HepG2 (cell line): ENCODE measurements around the gene RASSF4. TPM values are rescaled to one million over a fixed set of nuclear protein-coding genes. Genes with fewer than 3 reads are reported as not detected.

Source experiments
- ATAC-seq: fragments of 200-7000 bp; cut with Tn5 transposase; 3 replicates; pipeline ENCODE4 v1.9.1; 2020; ENCODE audit warnings: mild to moderate bottlenecking, moderate library complexity
- BruUV-seq: library from RNA; stranded (reverse); fragments of 400-500 nt; replicated peaks from 2 replicates; lab custom pipeline; 2021; lab: Mats Ljungman, UMichigan
- CTCF ChIA-PET: fragments of 300-600 bp; formaldehyde crosslinking; extraction: SDS; loops from one replicate; lab custom pipeline; 2021; ENCODE audit warnings: low total read pairs, inconsistent platforms, low intra/inter-chr PET ratio; lab: Yijun Ruan, JAX
- POLR2A ChIA-PET: fragments of 350-600 bp; sonication (Branson Sonifier 250); formaldehyde crosslinking; loops from one replicate; lab custom pipeline; 2020; ENCODE audit warnings: antibody characterized with exemption, inconsistent platforms; lab: Yijun Ruan, JAX
- DNase-seq: peaks from one replicate; pipeline ENCODE4 v3.0.0-alpha.2; 2015; ENCODE audit warnings: low spot score
- FAIRE-seq: peaks from 3 replicates; lab custom pipeline; 2011; peaks lifted over from hg19 to GRCh38; lab: Jason Lieb, UNC
- H2AFZ ChIP-seq: one replicate; pipeline ENCODE4 v1.6.1; 2011; ENCODE audit warnings: low read length, inconsistent platforms
- H3K27ac ChIP-seq: fragments of 300-600 bp; 3 replicates; pipeline ENCODE4 v1.8.0; 2011; ENCODE audit warnings: mixed run types, mild to moderate bottlenecking, mixed read lengths, low read length, inconsistent platforms; ENCODE audit not compliant: insufficient read depth; ENCODE audit errors: extremely low read length
- H3K27me3 ChIP-seq, 2 experiments: fragments of 200-600 bp in 1 of 2; 2 replicates in 1 of 2; 3 replicates in 1 of 2; pipeline versions ENCODE4 v1.6.0 to v1.8.0; 2011; ENCODE audit warnings: low read length in 2 of 2, mild to moderate bottlenecking in 2 of 2, moderate library complexity in 2 of 2, inconsistent platforms in 1 of 2; ENCODE audit not compliant: insufficient read depth in 2 of 2, control insufficient read depth in 1 of 2
- H3K36me3 ChIP-seq, 2 experiments: fragments of 200-600 bp in 1 of 2; replicated peaks in 1 of 2; 2 replicates in 1 of 2; 3 replicates in 1 of 2; pipeline versions ENCODE4 v1.5.1 to v1.8.0; 2011; ENCODE audit warnings: low read length in 2 of 2, inconsistent platforms in 1 of 2; ENCODE audit not compliant: insufficient read depth in 2 of 2, control insufficient read depth in 1 of 2
- H3K4me1 ChIP-seq: 2 replicates; pipeline ENCODE4 v1.5.1; 2012; ENCODE audit warnings: low read length, inconsistent platforms; ENCODE audit not compliant: insufficient read depth
- H3K4me2 ChIP-seq: 2 replicates; pipeline ENCODE4 v1.6.0; 2011; ENCODE audit warnings: low read depth, low read length, inconsistent platforms
- H3K4me3 ChIP-seq, 3 experiments: fragments of 200-600 bp in 1 of 3; sonication (generic), shearing (Covaris generic) in 1 of 3; replicated peaks in 1 of 3; 2 replicates each; pipeline ENCODE4 v1.5.1; 2011 to 2016; ENCODE audit warnings: low read length in 3 of 3, inconsistent platforms in 2 of 3, low read depth in 2 of 3, mild to moderate bottlenecking in 2 of 3, control low read depth in 1 of 3, mixed read lengths in 1 of 3; ENCODE audit not compliant: insufficient read depth in 1 of 3
- H3K79me2 ChIP-seq: one replicate; pipeline ENCODE4 v1.6.1; 2011; ENCODE audit warnings: low read length, inconsistent platforms; ENCODE audit not compliant: insufficient read depth
- H3K9ac ChIP-seq: 2 replicates; pipeline ENCODE4 v1.6.0; 2011; ENCODE audit warnings: mild to moderate bottlenecking, low read depth, low read length, inconsistent platforms; ENCODE audit not compliant: insufficient read depth
- H3K9me3 ChIP-seq: 2 replicates; pipeline ENCODE4 v1.5.1; 2012; ENCODE audit warnings: mild to moderate bottlenecking, low read length
- H4K20me1 ChIP-seq: 2 replicates; pipeline ENCODE4 v1.6.0; 2011; ENCODE audit warnings: inconsistent platforms, mild to moderate bottlenecking, low read length, moderate library complexity; ENCODE audit not compliant: insufficient read depth
- HMG20A ChIP-seq: IDR thresholded peaks from 2 replicates; pipeline ENCODE4 v1.6.1; 2016; ENCODE audit warnings: borderline replicate concordance
- KDM5A ChIP-seq: fragments of 200-600 bp; sonication (generic); IDR thresholded peaks from 2 replicates; pipeline ENCODE4 v1.7.0; 2018; ENCODE audit warnings: antibody characterized with exemption, mild to moderate bottlenecking, low read length, borderline replicate concordance
- PHF21A ChIP-seq: sonication (generic); formaldehyde crosslinking; IDR thresholded peaks from 2 replicates; pipeline ENCODE4 v1.5.0; 2020; ENCODE audit warnings: mild to moderate bottlenecking, missing genetic modification reagents
- POLR2A ChIP-seq, 2 experiments: IDR thresholded peaks; 2 replicates each; pipeline ENCODE4 v1.6.1; 2011; ENCODE audit warnings: low read depth in 2 of 2, low read length in 2 of 2, mild to moderate bottlenecking in 1 of 2, moderate library complexity in 1 of 2; ENCODE audit not compliant: insufficient read depth in 1 of 2
- ZNF331 ChIP-seq: sonication (generic); formaldehyde crosslinking; IDR thresholded peaks from 2 replicates; pipeline ENCODE4 v1.4.0; 2020; ENCODE audit warnings: missing genetic modification reagents
- ZNF460 ChIP-seq: sonication (generic); formaldehyde crosslinking; IDR thresholded peaks from 2 replicates; pipeline ENCODE4 v1.5.1; 2020; ENCODE audit warnings: missing genetic modification reagents, mild to moderate bottlenecking, borderline replicate concordance
- ZNF781 ChIP-seq: sonication (generic); formaldehyde crosslinking; IDR thresholded peaks from 2 replicates; pipeline ENCODE4 v1.5.1; 2020; ENCODE audit warnings: borderline replicate concordance, mild to moderate bottlenecking, missing genetic modification reagents; ENCODE audit errors: not compliant biosample characterization
- WGBS: methylation state at CpG from one replicate; pipeline ENCODE4 v1.1.6; 2017; ENCODE audit warnings: low lambda C conversion rate; 5-methylcytosine and 5-hydroxymethylcytosine counted together
- in situ Hi-C: cut with HindIII; loops from 2 replicates; pipeline ENCODE4 v1.10.0; 2017; ENCODE audit warnings: low pct_unique_long_range_greater_than_20kb; ENCODE audit not compliant: extremely low pct_ligation_motif_present
- intact Hi-C: fragments of 100-400 bp; cut with micrococcal nuclease; formaldehyde crosslinking; loops from one replicate; pipeline ENCODE4 v1.10.0; 2022; ENCODE audit not compliant: unreplicated experiment
- polyA plus RNA-seq, 8 experiments: library from polyadenylated mRNA; depleted of rRNA in 3 of 8; stranded (reverse) in 7 of 8; unstranded in 1 of 8; fragments of >200 nt; fragmentation: Illumina TruSeq in 4 of 8; extraction: Trizol in 4 of 8; gene quantifications; 2 replicates each; pipeline versions ENCODE4 v1.2.1 to v1.2.3, GENCODE V29; 2011 to 2016; ENCODE audit warnings: low read depth in 4 of 8, missing spikeins in 1 of 8, mixed read lengths in 1 of 8; ENCODE audit not compliant: insufficient read depth in 1 of 8
- total RNA-seq, 5 experiments: library from RNA; depleted of rRNA; stranded (reverse); fragments of >200 nt; fragmentation: Illumina TruSeq; extraction: Trizol; gene quantifications; 2 replicates each; pipeline ENCODE4 v1.2.3, GENCODE V29; 2016; ENCODE audit warnings: low read depth in 1 of 5
- TF ChIP-seq, protein P1 (sequence below): sonication (generic); formaldehyde crosslinking; IDR thresholded peaks from 2 replicates; pipeline ENCODE4 v1.5.0; 2020; ENCODE audit warnings: mild to moderate bottlenecking, missing genetic modification reagents
- TF ChIP-seq, protein P2 (sequence below): sonication (generic); formaldehyde crosslinking; conservative IDR thresholded peaks from 2 replicates; pipeline ENCODE4 v1.4.0; 2020; ENCODE audit warnings: mild to moderate bottlenecking, missing genetic modification reagents, moderate library complexity
- TF ChIP-seq, protein P3 (sequence below): sonication (generic); formaldehyde crosslinking; IDR thresholded peaks from 2 replicates; pipeline ENCODE4 v1.4.0; 2020; ENCODE audit warnings: missing genetic modification reagents, borderline replicate concordance

RASSF4 gene
- total and polyA plus RNA-seq, 2 of the 13 experiments (the other 11 are each of a cell fraction or from before 2014, with no cell fraction given), result 34.0 to 51.7 TPM

DNA sequence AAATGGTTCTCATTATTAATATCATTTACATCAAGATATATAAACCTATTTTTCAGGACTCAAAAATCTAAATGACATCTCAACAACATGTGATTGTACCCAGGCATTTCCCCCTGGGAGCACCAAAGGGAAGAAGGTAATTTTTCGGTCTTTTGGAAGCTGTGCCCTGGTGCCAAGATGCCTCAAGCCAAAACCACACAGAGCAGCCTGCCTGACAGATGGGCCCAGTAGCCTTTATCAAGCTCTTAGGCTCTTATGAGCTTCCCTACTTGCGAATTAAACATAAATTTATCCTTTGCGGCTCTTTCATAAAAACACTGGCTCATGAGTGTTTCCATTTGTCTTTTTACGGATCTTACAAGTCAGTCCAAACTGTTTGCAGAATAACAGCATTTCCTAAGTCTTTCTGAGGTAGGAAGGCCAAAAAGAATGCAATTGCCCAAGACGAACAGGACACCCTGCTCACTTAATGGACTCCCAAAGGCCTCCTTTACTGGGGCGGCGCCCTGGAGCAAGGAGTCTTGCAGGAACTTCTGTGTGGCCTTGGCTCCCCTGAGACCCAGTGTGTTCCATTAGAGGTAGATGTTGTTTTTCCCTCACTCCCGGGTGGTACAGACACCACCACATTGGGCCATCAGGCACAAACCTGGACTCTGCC lies 4.1 kb upstream of the RASSF4 start:
- ATAC-seq (no peak), DNase-seq (no peak), FAIRE-seq (no peak)
- peaks cover 20% of the 10 kb centered on the region for H3K79me2 ChIP-seq
- H3K9me3 ChIP-seq, result no peaks in the 10 kb centered on the region
- H3K4me3 ChIP-seq, result no peak overlapping the region
- intact Hi-C loops (no loop called here), in situ Hi-C loops (loop anchor here (25.0 kb wide), 1 partner anchor 1543 kb away; the partner anchor contains the start of gene HNRNPF)
- no peak for TF ChIP-seq POLR2A (IDR thresholded peaks at IDR 0.05; ENCODE audit: insufficient read depth in 1 of 2, low read depth in 2 of 2, low read length in 2 of 2)
- TF ChIP-seq ZNF460, result no peak
- no peak for TF ChIP-seq HMG20A
- TF ChIP-seq KDM5A, result no peak
- TF ChIP-seq, protein P1, sequence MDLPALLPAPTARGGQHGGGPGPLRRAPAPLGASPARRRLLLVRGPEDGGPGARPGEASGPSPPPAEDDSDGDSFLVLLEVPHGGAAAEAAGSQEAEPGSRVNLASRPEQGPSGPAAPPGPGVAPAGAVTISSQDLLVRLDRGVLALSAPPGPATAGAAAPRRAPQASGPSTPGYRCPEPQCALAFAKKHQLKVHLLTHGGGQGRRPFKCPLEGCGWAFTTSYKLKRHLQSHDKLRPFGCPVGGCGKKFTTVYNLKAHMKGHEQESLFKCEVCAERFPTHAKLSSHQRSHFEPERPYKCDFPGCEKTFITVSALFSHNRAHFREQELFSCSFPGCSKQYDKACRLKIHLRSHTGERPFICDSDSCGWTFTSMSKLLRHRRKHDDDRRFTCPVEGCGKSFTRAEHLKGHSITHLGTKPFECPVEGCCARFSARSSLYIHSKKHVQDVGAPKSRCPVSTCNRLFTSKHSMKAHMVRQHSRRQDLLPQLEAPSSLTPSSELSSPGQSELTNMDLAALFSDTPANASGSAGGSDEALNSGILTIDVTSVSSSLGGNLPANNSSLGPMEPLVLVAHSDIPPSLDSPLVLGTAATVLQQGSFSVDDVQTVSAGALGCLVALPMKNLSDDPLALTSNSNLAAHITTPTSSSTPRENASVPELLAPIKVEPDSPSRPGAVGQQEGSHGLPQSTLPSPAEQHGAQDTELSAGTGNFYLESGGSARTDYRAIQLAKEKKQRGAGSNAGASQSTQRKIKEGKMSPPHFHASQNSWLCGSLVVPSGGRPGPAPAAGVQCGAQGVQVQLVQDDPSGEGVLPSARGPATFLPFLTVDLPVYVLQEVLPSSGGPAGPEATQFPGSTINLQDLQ, result no peak
- TF ChIP-seq, protein P2, sequence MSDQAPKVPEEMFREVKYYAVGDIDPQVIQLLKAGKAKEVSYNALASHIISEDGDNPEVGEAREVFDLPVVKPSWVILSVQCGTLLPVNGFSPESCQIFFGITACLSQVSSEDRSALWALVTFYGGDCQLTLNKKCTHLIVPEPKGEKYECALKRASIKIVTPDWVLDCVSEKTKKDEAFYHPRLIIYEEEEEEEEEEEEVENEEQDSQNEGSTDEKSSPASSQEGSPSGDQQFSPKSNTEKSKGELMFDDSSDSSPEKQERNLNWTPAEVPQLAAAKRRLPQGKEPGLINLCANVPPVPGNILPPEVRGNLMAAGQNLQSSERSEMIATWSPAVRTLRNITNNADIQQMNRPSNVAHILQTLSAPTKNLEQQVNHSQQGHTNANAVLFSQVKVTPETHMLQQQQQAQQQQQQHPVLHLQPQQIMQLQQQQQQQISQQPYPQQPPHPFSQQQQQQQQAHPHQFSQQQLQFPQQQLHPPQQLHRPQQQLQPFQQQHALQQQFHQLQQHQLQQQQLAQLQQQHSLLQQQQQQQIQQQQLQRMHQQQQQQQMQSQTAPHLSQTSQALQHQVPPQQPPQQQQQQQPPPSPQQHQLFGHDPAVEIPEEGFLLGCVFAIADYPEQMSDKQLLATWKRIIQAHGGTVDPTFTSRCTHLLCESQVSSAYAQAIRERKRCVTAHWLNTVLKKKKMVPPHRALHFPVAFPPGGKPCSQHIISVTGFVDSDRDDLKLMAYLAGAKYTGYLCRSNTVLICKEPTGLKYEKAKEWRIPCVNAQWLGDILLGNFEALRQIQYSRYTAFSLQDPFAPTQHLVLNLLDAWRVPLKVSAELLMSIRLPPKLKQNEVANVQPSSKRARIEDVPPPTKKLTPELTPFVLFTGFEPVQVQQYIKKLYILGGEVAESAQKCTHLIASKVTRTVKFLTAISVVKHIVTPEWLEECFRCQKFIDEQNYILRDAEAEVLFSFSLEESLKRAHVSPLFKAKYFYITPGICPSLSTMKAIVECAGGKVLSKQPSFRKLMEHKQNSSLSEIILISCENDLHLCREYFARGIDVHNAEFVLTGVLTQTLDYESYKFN (CRISPR knock-in tag), result no peak
- TF ChIP-seq ZNF331 (CRISPR knock-in tag), result no peak
- TF ChIP-seq, protein P3, sequence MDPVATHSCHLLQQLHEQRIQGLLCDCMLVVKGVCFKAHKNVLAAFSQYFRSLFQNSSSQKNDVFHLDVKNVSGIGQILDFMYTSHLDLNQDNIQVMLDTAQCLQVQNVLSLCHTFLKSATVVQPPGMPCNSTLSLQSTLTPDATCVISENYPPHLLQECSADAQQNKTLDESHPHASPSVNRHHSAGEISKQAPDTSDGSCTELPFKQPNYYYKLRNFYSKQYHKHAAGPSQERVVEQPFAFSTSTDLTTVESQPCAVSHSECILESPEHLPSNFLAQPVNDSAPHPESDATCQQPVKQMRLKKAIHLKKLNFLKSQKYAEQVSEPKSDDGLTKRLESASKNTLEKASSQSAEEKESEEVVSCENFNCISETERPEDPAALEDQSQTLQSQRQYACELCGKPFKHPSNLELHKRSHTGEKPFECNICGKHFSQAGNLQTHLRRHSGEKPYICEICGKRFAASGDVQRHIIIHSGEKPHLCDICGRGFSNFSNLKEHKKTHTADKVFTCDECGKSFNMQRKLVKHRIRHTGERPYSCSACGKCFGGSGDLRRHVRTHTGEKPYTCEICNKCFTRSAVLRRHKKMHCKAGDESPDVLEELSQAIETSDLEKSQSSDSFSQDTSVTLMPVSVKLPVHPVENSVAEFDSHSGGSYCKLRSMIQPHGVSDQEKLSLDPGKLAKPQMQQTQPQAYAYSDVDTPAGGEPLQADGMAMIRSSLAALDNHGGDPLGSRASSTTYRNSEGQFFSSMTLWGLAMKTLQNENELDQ (CRISPR knock-in tag), result no peak
- TF ChIP-seq ZNF781 (CRISPR knock-in tag), result no peak
- TF ChIP-seq PHF21A (CRISPR knock-in tag), result no peak
- 0 out of 5 replicates have a peak, but pooled peaks cover 0 to 6% of the 10 kb centered on the region in 2 experiments for H3K36me3 ChIP-seq
- H3K27ac ChIP-seq, result no peak overlapping the region
- peaks cover 66% of the 10 kb centered on the region for H3K4me1 ChIP-seq
- no peaks in the 10 kb centered on the region; a peak in 1 of 5 replicates for H3K27me3 ChIP-seq
- CTCF ChIA-PET, result no interaction called here
- POLR2A ChIA-PET, result interaction anchor here (1.6 kb wide), 1 partner anchor 9 kb away, joined by 4 read pairs; no protein-coding TSS in a partner anchor
- H3K9ac ChIP-seq, result no peak overlapping the region
- H2AFZ ChIP-seq, result no peak overlapping the region
- H4K20me1 ChIP-seq, result no peaks in the 10 kb centered on the region
- BruUV-seq, result no TSS peak
- no peak overlapping the region for H3K4me2 ChIP-seq
- 97% methylated on average over 8 of the region's 8 CpGs for WGBS
